Mesendoderm (in vitro differentiated cells): Measurements from ENCODE around the gene ASB2.

Experiments used
- DNase-seq: peaks from one replicate; pipeline ENCODE4 v3.0.0; 2013
- H2AK5ac ChIP-seq: 2 replicates; pipeline ENCODE4 v1.6.1; 2013; ENCODE audit warnings: low read length, inconsistent platforms
- H2BK120ac ChIP-seq: 2 replicates; pipeline ENCODE4 v1.6.1; 2013; ENCODE audit warnings: low read depth, mild to moderate bottlenecking, low read length, moderate library complexity, mixed read lengths
- H2BK15ac ChIP-seq: replicated peaks from 2 replicates; pipeline ENCODE4 v1.6.1; 2013; ENCODE audit warnings: low read depth, mild to moderate bottlenecking, moderate library complexity
- H2BK5ac ChIP-seq: 2 replicates; pipeline ENCODE4 v1.6.1; 2013; ENCODE audit warnings: low read length, inconsistent platforms
- H3K18ac ChIP-seq: 2 replicates; pipeline ENCODE4 v1.6.1; 2013; ENCODE audit warnings: mild to moderate bottlenecking, low read length, mixed read lengths
- H3K23ac ChIP-seq: one replicate; pipeline ENCODE4 v1.6.1; 2013; ENCODE audit warnings: low read length
- H3K27ac ChIP-seq: 2 replicates; pipeline ENCODE4 v1.5.1; 2013; ENCODE audit warnings: low read depth, mild to moderate bottlenecking, inconsistent platforms, low read length, moderate library complexity
- H3K27me3 ChIP-seq: 2 replicates; pipeline ENCODE4 v1.6.1; 2013; ENCODE audit warnings: low read length, control low read depth, mild to moderate bottlenecking, inconsistent platforms; ENCODE audit not compliant: insufficient read depth, poor library complexity
- H3K36me3 ChIP-seq: 2 replicates; pipeline ENCODE4 v1.6.1; 2013; ENCODE audit warnings: low read length, inconsistent platforms; ENCODE audit not compliant: control insufficient read depth, insufficient read depth
- H3K4ac ChIP-seq: one replicate; pipeline ENCODE4 v1.6.1; 2013; ENCODE audit warnings: low read depth, mild to moderate bottlenecking, low read length, moderate library complexity
- H3K4me1 ChIP-seq: 2 replicates; pipeline ENCODE4 v1.6.1; 2013; ENCODE audit warnings: low read depth, low read length, inconsistent platforms; ENCODE audit not compliant: control insufficient read depth
- H3K4me2 ChIP-seq: 2 replicates; pipeline ENCODE4 v1.6.1; 2013; ENCODE audit warnings: low read length
- H3K4me3 ChIP-seq: 2 replicates; pipeline ENCODE4 v1.5.1; 2013; ENCODE audit warnings: mild to moderate bottlenecking, low read length
- H3K56ac ChIP-seq: one replicate; pipeline ENCODE4 v1.6.1; 2013; ENCODE audit warnings: low read length
- H3K79me1 ChIP-seq: 2 replicates; pipeline ENCODE4 v1.6.1; 2013; ENCODE audit warnings: low read length, inconsistent platforms
- H3K79me2 ChIP-seq: 2 replicates; pipeline ENCODE4 v1.6.1; 2013; ENCODE audit warnings: mild to moderate bottlenecking, low read length; ENCODE audit not compliant: control insufficient read depth, insufficient read depth
- H3K9ac ChIP-seq: 2 replicates; pipeline ENCODE4 v1.6.1; 2013; ENCODE audit warnings: low read length, inconsistent platforms
- H4K5ac ChIP-seq: one replicate; pipeline ENCODE4 v1.6.1; 2013; ENCODE audit warnings: low read length
- H4K8ac ChIP-seq: one replicate; pipeline ENCODE4 v1.6.1; 2013; ENCODE audit warnings: low read depth, mild to moderate bottlenecking, control low read depth, low read length, moderate library complexity
- WGBS: extraction: QIAGEN DNeasy Blood & Tissue Kit; methylation state at CpG from one replicate; pipeline ENCODE4 v1.1.7; 2013; ENCODE audit warnings: low lambda C conversion rate, missing lambda C conversion rate; ENCODE audit not compliant: insufficient coverage; ENCODE audit errors: extremely low coverage; 5-methylcytosine and 5-hydroxymethylcytosine counted together

The ASB2 gene

GRCh38 chr14:93935213-93935612 is 41.2 kb downstream of the ASB2 start:
- H3K56ac ChIP-seq: no peak overlapping the region
- H2BK120ac ChIP-seq: no peak overlapping the region
- no peak overlapping the region for H3K4ac ChIP-seq
- H2AK5ac ChIP-seq: no peak overlapping the region
- no peak overlapping the region for H3K18ac ChIP-seq
- no peak overlapping the region for H3K27ac ChIP-seq
- WGBS: no CpG with 5 or more reads among the region's 8 CpGs
- no peak overlapping the region for H4K5ac ChIP-seq
- no peaks in the 10 kb centered on the region for H3K79me1 ChIP-seq
- no peak overlapping the region for H4K8ac ChIP-seq
- no peaks in the 10 kb centered on the region for H3K79me2 ChIP-seq
- no peak overlapping the region for H2BK15ac ChIP-seq
- no peak overlapping the region for H2BK5ac ChIP-seq
- no peaks in the 10 kb centered on the region for H3K36me3 ChIP-seq
- H3K4me2 ChIP-seq: no peak overlapping the region
- no peak overlapping the region for H3K4me3 ChIP-seq
- no peak overlapping the region for H3K9ac ChIP-seq
- H3K27me3 ChIP-seq: peaks cover 3% of the 10 kb centered on the region
- H3K4me1 ChIP-seq: no peaks in the 10 kb centered on the region
- no peak for DNase-seq
- H3K23ac ChIP-seq: no peak overlapping the region

- Histone ChIP-seq H2BK120ac (no peak overlapping the region), H2AK5ac (no peak overlapping the region), H3K4ac (no peak overlapping the region), H3K36me3 (no peaks in the 10 kb centered on the region), H3K27ac (no peak overlapping the region), H3K79me2 (no peaks in the 10 kb centered on the region), H3K79me1 (no peaks in the 10 kb centered on the region), H3K4me1 (no peaks in the 10 kb centered on the region), H2BK15ac (no peak overlapping the region), H4K5ac (no peak overlapping the region), H3K4me2 (no peak overlapping the region), H3K4me3 (no peak overlapping the region), H3K27me3 (no peaks in the 10 kb centered on the region), H3K18ac (no peak overlapping the region), H4K8ac (no peak overlapping the region), H3K9ac (no peak overlapping the region), H3K23ac (no peak overlapping the region), H3K56ac (no peak overlapping the region), H2BK5ac (no peak overlapping the region)
- no CpG with 5 or more reads among the region's 4 CpGs for WGBS
- no peak for DNase-seq
These were observed 43.7 kb downstream of the ASB2 start for GRCh38 chr14:93932642-93933041.

- no peak for DNase-seq
- no peak overlapping the region for H2BK120ac ChIP-seq
These were observed 45.4 kb downstream of the ASB2 start for GRCh38 chr14:93930989-93931307.

GRCh38 chr14:93930296-93930988 is 45.9 kb downstream of the ASB2 start:
- DNase-seq: no peak
- H3K18ac ChIP-seq: no peak overlapping the region
- H2BK5ac ChIP-seq: no peak overlapping the region
- H3K23ac ChIP-seq: no peak overlapping the region
- no peak overlapping the region for H3K56ac ChIP-seq
- no peak overlapping the region for H2BK120ac ChIP-seq
- WGBS: no CpG with 5 or more reads among the region's 8 CpGs
- no peak overlapping the region for H3K4ac ChIP-seq
- no peaks in the 10 kb centered on the region for H3K4me1 ChIP-seq
- H3K4me3 ChIP-seq: no peak overlapping the region
- no peak overlapping the region for H2AK5ac ChIP-seq
- no peaks in the 10 kb centered on the region for H3K79me1 ChIP-seq
- no peak overlapping the region for H4K5ac ChIP-seq
- no peak overlapping the region for H3K4me2 ChIP-seq
- H3K36me3 ChIP-seq: no peaks in the 10 kb centered on the region
- H3K79me2 ChIP-seq: no peaks in the 10 kb centered on the region
- no peaks in the 10 kb centered on the region for H3K27me3 ChIP-seq
- no peak overlapping the region for H4K8ac ChIP-seq
- H3K27ac ChIP-seq: no peak overlapping the region
- H2BK15ac ChIP-seq: no peak overlapping the region
- no peak overlapping the region for H3K9ac ChIP-seq

More at GRCh38 chr14:93930989-93931307, 45.4 kb downstream of the ASB2 start:
- no peak overlapping the region for H3K56ac ChIP-seq
- no CpG with 5 or more reads among the region's 4 CpGs for WGBS
- H3K27me3 ChIP-seq: no peaks in the 10 kb centered on the region
- no peak overlapping the region for H3K4me3 ChIP-seq
- no peak overlapping the region for H2AK5ac ChIP-seq
- no peak overlapping the region for H3K23ac ChIP-seq
- H3K79me1 ChIP-seq: no peaks in the 10 kb centered on the region
- H4K5ac ChIP-seq: no peak overlapping the region
- no peak overlapping the region for H3K9ac ChIP-seq
- H3K4me2 ChIP-seq: no peak overlapping the region
- H4K8ac ChIP-seq: no peak overlapping the region
- no peak overlapping the region for H3K18ac ChIP-seq
- H3K4ac ChIP-seq: no peak overlapping the region
- H2BK5ac ChIP-seq: no peak overlapping the region
- H2BK15ac ChIP-seq: no peak overlapping the region
- H3K4me1 ChIP-seq: no peaks in the 10 kb centered on the region
- H3K36me3 ChIP-seq: no peaks in the 10 kb centered on the region
- no peaks in the 10 kb centered on the region for H3K79me2 ChIP-seq
- no peak overlapping the region for H3K27ac ChIP-seq

GRCh38 chr14:93929657-93930056 is 46.7 kb downstream of the ASB2 start:
- no peak overlapping the region for H2BK5ac ChIP-seq
- H2BK15ac ChIP-seq: no peak overlapping the region
- H3K36me3 ChIP-seq: no peaks in the 10 kb centered on the region
- H3K56ac ChIP-seq: no peak overlapping the region
- H3K27ac ChIP-seq: no peak overlapping the region
- no peak overlapping the region for H3K4ac ChIP-seq
- H3K18ac ChIP-seq: no peak overlapping the region
- no peaks in the 10 kb centered on the region for H3K79me2 ChIP-seq
- H2AK5ac ChIP-seq: no peak overlapping the region
- H4K5ac ChIP-seq: no peak overlapping the region
- DNase-seq: no peak
- WGBS: no CpG with 5 or more reads among the region's 11 CpGs
- no peak overlapping the region for H3K23ac ChIP-seq
- H3K27me3 ChIP-seq: no peaks in the 10 kb centered on the region
- H4K8ac ChIP-seq: no peak overlapping the region
- no peak overlapping the region for H3K9ac ChIP-seq
- H3K79me1 ChIP-seq: no peaks in the 10 kb centered on the region
- no peaks in the 10 kb centered on the region for H3K4me1 ChIP-seq
- H2BK120ac ChIP-seq: no peak overlapping the region
- no peak overlapping the region for H3K4me2 ChIP-seq
- H3K4me3 ChIP-seq: no peak overlapping the region

GRCh38 chr14:93929048-93929535 is 47.3 kb downstream of the ASB2 start:
- no peaks in the 10 kb centered on the region for H3K36me3 ChIP-seq
- H3K27ac ChIP-seq: no peak overlapping the region
- no peak overlapping the region for H4K8ac ChIP-seq
- H3K4me2 ChIP-seq: no peak overlapping the region
- DNase-seq: no peak
- H2BK5ac ChIP-seq: no peak overlapping the region
- H2BK15ac ChIP-seq: no peak overlapping the region
- H3K18ac ChIP-seq: no peak overlapping the region
- H3K4ac ChIP-seq: no peak overlapping the region
- no peak overlapping the region for H3K56ac ChIP-seq
- no CpG with 5 or more reads among the region's 13 CpGs for WGBS
- no peaks in the 10 kb centered on the region for H3K79me2 ChIP-seq
- no peak overlapping the region for H3K4me3 ChIP-seq
- H3K79me1 ChIP-seq: no peaks in the 10 kb centered on the region
- no peak overlapping the region for H3K9ac ChIP-seq
- H2AK5ac ChIP-seq: no peak overlapping the region
- no peaks in the 10 kb centered on the region for H3K27me3 ChIP-seq
- no peak overlapping the region for H2BK120ac ChIP-seq
- no peak overlapping the region for H4K5ac ChIP-seq
- H3K4me1 ChIP-seq: no peaks in the 10 kb centered on the region
- H3K23ac ChIP-seq: no peak overlapping the region
